GM19035 (cell line): Measurements from ENCODE around the gene NR6A1.
"Not testable (repeated sequence)": the region's sequence is repeated elsewhere in the genome, so short reads cannot be mapped to it uniquely, and the experiment has no call there.

Experiments used
- ATAC-seq: cut with Tn5 transposase; IDR thresholded peaks from one replicate; pipeline ENCODE4 v1.9.1; 2021; ENCODE audit not compliant: unreplicated experiment

NR6A1 gene

DNA sequence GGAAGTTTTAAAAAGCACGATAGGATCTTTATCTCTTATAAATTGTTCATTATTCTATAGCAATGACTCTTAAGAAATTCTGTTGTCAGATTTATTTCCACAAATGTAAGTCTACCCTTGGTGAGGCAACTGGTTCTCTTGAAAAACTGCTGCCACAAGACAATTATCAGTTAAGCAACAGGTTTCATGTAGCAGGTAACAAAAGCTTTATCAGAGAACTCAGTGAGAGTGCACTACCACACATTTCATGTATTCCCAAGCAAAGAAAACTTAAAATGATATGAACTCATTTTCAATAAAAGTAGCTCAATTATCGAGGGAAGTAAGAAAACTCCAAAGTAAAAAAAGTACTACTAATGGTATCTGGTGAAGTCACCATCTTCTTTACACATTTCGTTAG, 9.4 kb downstream of the NR6A1 start:
- no peak for ATAC-seq

DNA sequence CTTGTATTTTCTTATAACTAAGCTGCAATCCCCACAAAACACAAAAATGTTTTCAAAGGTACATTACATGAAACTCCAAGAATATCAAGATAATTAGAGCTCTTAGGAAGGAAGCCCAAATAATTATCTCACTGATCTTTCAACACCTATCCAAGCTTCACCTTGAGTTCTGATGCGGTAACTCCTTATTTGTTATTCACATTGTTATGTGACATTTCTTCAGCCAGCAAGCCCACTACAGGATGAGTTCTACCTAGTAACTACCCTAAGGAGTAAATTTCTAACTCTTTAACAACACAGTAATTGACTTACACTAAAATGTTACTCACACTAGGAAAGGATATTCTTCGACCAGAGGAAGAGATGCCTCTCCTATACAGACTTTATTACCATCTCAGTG, 9.9 kb downstream of the NR6A1 start:
- ATAC-seq, result no peak

DNA sequence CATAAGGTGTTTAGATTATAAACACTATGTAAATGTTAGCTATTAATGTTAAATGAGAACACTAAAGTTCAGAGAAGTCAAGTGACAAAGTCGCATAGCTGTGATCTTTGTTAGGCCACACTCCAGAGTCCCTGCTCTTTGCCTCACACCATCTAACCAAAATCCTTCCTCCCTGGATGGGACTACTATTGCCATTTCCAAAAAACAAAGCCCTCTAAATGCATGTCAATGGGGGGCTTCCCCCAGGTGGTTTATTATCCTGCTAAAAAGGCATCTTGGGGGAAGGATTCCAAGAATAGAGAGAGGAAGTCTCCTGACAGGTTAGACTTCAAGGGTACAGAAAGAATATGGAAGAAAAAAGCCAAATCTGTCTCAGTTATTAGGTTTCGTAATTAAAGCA, 10.4 kb downstream of the NR6A1 start:
- ATAC-seq, result no peak

DNA sequence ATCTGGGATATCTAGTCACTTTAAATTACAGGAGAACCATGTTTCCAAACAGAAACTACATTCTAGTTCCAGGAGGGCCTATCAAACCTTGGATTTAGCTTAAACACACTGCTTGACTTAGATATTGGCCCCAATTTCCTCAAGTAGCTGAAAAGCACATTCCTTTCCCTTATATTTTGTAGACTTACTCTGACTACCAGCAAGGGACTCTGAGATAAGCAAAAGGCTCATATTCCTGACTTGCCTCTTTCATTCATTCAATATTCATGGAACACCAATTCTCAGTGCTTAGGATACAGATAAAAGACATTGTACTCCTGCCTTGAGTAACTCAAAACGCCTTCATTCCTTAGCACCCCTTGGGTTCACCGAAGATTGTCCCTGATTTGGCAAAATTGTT, 11.8 kb downstream of the NR6A1 start:
- ATAC-seq, result no peak

DNA sequence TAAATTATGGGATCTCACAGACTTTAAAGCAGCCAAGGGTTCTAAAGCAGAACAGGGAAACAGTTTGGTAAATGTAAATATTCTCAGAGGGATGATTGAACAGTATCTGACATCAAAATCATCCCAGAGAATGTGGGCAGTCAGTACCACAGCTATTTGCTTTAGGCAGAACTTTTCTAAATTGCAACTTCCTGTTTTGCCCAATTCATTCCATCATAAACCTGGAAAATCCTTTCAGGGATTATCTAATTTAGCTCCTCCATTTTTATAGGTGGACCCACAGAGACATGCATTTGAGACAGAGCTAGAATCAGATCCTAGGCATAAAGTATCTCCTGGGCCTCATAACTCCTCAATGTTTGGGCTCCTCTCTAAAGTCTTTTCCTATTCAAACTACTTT, 12.4 kb downstream of the NR6A1 start:
- ATAC-seq, result no peak

DNA sequence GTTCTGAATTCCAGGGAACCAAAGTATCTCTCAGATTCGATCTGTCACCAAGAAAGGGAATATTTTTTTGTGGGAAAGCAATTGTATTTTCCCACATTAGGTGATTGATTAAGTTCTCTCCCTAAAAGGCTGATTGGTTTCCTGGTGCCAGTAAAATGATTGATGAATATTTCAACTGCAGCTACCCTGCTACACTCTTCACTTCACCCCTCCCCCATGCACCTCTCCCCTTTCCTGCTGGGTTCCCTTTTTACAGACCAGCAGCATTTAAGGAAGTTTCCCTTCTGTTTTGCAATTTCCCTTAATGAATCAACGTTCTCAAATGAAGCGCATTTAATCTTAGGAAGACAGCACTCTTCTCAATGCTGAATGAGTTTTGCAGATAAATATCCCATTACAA, 13.1 kb downstream of the NR6A1 start:
- no peak for ATAC-seq

DNA sequence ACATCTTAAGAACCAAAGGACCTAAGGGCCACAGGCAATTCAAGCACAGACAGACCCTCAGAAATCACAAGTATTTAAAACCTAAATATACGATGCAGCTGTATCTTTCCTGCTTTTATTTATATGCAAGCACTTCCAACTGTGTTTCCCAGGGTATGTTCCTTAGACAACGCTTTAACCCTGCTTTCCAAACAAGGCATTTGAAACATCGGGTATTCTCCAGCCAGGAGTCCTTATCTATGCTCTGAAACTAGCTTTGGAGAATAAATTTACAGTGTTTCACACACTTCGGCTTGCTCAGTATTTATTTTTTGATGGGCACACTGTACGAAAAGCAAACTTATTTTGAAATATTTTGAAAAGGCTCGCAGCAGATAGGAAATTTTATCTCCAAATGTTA, 13.5 kb downstream of the NR6A1 start:
- no peak for ATAC-seq

DNA sequence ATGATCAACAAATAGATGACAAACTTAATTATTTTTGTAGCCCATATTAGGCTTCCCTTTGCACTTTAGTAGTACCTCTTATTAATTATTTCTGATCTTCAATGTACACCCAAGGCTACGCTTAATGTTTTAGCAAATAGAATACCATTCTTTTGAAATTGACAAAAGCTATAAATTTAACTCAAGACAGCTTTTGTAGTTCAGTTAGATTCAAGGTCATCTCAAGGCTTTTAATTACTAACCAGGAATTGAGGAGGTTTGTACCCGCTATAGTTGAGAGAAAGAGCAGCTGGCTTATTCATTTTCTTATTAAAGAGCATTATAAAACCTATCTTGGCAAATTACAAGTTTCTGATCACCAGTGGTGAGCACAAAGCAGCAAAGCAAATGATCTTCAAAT, 15.1 kb downstream of the NR6A1 start:
- ATAC-seq, result no peak

DNA sequence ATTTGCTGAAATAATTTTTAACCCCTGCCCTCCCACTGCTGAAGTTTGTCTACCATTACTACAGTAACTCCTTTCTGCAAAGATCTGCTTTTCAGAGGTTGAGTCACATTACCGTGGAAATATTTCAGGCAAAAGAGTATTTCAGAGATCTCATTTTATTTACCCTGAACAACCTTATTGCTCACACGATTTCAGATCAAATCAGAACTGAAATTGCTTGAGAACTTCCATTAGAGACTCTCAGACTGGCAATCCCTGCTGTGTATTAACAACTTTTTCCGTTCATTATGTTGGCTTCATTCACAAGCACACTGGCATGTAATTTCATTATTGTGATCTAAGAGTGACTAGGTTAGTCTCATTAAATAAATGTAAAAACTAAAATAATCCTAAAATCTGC, 16.1 kb downstream of the NR6A1 start:
- ATAC-seq, result no peak

DNA sequence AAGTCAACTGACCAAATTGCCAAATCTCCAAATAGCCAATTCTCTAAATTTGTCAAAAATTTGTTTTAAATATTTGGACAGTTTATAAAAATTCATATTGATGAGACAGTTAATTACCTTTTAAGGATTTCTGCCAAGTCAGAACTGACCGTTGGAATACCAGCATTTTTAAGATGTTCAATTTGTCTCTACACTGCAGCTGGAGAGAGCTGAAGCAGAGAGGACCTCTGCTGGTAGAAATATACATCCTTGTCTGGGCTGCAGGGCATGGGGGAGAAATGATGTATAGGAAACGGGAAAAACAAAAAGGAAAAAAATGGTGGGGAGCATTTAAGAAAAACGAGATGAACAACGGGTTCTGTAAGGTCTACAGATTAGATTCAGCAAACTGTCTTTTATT, 16.8 kb downstream of the NR6A1 start:
- no peak for ATAC-seq

DNA sequence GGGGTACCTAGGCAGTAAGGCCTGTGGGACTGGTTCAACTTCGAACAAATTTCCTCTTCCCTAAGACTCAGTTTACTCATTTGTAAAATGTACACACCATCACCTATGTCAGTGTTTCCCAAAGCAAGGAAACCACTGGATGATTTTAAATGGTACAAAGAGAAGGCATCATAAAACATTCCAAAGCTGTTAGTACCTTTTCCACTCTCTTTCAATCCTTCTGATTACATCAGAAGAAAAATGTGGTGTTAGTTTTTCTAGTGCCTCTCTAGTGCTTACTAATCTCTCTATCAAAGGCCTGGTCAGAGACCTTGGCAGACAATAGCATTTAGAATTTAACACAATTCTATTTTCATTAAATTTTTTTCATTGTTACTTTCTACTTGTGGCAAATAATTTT, 18.1 kb downstream of the NR6A1 start:
- no peak for ATAC-seq

DNA sequence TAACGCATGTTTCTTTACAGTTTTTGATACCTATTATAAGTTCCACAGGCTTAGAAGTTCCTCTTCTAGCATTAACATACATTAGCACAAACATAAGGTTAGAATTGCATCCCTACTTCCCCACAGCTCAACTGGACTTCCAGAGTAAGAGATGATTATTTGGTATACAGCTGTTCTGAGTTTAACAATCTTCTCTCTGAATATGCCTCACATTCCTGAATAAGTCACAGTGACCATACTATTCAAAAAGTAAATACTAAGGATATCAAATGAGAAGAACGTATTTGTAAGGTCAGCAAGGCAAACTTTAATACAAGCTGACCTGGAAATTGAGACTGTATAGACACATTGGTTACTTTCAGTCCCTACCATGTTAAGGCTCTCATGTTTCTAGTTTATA, 21.3 kb downstream of the NR6A1 start:
- ATAC-seq, result no peak

DNA sequence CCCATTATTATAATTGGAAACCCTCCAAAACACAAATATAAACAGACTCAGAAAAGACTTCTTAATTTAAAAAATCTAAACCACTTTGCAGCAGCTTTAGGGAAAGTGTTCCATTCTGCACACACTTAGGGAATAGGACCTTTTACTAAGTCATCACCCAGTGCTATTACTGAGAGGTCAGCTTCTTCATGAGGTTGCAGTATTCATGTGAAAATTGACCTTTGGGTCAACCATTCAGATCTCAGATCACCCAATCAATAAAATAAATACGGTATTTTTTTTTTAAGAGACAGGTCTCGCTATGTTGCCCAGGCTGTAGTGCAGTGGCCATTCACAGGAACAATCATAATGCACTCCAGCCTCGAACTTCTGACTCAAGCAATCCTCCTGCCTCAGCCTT, 21.8 kb downstream of the NR6A1 start:
- ATAC-seq, result no peak

DNA sequence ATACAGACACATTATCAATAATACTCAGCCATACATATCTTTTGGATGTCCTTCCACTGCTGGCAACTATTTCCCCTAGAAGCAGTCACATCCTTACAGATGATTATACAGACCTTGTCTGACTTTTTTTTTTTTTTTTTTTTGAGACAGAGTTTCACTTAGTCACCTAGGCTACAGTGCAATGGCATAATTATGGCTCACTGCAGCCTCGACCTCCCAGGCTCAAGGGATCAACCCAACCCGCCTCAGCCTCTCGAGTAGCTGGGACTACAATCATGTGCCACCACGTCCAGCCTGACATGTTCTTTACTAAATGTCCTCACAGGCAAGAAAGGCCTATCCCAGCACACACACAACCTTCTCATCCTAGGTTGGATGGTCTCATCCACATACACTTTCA, 24.0 kb downstream of the NR6A1 start:
- no peak for ATAC-seq

DNA sequence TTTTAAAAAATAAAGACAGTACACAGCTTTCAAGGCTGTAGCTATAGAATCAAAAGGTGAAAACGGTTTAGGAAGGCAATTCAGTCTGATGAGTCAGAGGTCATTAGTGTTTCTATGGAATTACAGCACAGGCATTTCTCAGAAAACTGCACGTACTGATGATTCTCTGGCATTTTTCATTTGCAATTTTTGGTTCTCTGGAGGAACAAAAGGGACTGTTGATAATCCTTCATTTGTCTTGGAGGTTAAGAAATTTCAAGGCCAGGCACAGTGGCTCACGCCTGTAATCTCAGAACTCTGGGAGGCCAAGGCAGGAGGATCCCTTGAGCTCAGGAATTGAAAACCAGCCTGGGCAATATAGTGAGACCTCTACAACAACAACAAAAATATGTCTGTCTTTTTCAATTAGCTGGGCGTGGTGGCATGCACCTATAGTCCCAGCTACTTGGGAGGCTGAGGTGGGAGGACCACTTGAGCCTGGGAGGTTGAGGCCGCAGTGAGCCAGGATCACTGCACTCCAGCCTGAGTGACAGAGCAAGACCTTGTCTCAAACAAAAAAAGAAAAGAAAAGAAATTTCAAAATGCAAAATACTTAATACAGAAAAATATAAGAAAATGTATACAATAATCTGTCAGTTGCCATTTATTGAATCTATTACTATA, 27.3 kb downstream of the NR6A1 start:
- no peak for ATAC-seq

DNA sequence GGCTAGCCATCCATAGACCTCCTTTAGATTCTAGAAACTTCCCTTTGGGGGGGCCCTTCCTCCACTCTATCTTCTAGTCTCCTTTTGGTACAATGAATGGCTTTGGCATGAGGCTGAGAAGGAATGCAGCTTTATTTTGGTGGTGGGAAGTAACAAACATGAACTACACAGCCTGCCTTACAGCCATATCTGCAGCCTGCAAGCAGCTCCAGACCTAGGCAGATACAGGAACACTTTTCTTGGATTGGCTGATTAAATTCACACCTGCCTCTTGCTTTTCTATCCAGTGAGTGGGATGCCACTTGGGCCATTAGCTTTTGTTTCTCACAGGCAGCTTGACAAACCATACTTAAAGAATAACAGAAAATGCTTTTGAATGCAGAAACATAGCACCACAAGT, 28.2 kb downstream of the NR6A1 start:
- ATAC-seq, result no peak

DNA sequence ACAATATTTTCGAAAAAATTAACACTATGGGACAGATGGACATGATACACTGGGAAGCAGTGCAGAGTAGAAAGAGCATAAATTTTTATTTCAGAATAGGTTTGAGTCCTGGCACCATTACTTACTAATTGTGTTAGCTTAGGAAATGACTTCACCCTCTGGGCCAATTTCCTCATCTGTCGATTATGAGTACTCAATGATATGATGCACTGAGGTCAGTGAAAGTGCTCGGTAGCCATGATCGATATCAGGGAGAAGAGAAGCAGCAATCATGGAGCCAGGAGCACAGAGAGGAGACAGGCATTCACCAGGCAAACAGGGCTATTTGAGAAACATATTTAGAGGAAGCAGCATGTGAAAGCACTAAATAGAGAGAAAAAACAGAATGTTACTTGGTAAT, 29.4 kb downstream of the NR6A1 start:
- ATAC-seq, result no peak

DNA sequence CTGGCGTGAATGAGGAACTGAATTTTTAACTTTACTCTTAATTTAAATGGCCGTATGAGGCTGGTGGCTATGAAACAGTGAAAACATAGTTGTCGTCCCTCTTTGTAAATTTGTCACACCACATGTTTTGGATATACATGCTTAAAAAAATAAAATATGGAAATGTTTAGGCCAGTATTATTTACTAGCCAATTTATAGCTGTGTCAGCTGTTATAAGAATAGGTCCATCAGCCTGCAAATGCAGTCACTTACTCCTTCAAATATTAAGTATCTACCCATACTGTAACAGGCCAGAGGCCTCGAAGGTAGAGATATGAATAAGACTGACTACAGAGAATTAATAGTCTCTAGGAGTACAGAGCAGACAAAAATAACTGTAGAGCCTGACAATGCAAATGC, 30.0 kb downstream of the NR6A1 start:
- no peak for ATAC-seq

DNA sequence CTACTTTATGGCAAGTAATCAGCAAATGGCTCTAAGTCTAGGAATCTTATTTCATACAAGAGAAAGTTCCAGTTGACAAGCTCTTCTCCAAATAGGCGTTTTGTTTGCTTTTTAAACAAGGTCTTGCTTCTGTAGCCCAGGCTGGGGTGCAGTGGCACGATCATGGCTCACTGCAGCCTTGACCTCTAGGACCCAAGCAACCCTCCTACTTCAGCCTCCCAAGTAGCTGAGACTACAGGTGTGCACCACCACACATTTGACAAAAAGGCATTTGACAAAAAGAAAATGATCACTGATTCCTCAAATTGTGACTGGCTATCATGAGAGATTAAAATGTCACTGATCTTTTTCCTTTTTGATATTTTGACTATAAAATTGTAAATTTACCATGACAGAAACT, 31.8 kb downstream of the NR6A1 start:
- ATAC-seq, result no peak

DNA sequence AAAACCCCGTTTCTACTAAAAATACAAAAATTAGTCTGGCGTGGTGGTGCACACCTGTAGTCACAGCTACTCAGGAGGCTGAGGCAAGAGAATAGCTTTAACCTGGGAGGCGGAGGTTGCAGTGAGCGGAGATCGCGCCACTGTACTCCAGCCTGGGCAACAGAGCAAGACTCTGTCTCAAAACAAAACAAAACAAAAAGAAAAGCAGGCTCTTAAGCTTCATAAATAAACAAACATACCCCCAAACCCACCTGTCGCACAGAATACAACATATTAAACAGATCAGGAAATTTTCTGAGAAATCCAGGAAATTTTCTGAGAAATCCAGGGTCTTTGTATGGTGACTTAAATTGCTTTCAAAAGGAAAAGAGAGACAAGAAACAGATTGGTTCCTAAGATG, 33.0 kb downstream of the NR6A1 start:
- not testable (repeated sequence) for ATAC-seq

DNA sequence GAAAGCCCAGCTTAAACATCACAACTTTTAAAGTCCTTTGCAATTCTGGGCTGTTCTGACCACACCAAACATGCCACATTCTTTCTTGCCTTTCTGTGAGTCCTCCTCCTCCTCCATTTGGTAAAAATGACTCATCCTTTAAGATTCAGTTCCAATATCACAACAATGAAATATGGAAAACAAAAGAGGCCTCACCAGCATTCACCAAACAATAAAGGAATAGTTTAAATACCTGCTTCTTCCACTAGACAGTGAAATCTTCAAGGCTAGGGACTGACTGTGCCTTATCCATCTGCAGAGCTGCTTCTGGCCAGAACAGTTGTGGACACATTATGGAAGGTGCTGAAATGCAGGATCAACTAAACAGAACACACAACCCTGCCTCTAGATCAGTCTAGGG, 36.0 kb downstream of the NR6A1 start:
- no peak for ATAC-seq

DNA sequence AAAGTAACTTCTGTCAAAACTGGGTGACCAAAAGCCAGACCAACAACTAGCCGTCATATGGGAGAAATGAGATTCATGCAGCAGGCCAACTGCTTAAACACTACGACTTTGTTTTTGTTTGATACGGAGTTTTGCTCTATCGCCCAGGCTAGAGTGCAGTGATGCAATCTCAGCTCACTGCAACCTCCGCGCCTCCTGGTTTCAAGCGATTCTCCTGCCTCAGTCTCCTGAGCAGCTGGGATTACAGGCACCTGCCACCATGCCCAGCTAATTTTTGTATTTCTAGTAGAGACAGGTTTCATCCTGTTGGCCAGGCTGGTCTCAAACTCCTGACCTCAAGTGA, 36.4 kb downstream of the NR6A1 start:
- ATAC-seq, result not testable (repeated sequence)

DNA sequence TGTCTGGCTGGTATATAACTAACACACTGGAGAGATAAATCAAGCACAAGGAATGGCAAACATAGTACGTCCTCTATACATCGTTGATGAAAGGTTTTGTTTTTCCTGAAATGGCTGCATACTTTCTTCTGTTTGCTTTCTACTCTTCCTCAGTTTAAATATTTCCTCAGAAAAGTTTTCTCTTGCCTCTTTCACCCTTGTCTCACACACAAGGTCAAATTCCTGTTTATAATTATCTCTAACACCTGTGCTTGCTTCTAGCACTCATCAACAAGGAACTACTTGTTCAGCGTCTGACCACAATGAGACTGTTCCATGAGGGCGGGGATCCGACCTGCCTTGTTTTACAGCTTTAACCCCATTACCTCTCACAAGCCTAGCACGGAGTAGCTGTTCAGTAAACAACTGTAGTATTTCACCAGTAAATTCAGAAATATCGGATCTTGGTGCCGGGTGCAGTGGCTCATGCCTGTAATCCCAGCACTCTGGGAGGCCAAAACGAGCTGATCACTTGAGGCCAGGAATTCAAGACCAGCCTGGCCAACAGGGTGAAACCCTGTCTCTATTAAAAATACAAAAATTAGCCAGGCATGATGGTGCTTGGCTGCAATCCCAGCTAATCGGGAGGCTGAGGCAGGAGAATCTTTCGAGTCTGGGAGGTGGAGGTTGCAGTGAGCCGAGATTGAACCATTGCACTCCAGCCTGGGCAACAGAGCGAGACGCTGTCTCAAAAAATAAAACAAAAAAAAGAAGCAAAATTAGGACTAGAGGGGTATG, 37.0 kb downstream of the NR6A1 start:
- ATAC-seq, result no peak
